HEK293 (cell line): Measurements from ENCODE around the gene DHX9.

Experiments used
- CTCF ChIP-seq: fragments of 450-650 bp; formaldehyde crosslinking; IDR thresholded peaks from 2 replicates; pipeline ENCODE4 v1.5.1; 2016; ENCODE audit warnings: missing biosample characterization, missing genetic modification characterization
- TCF7L2 ChIP-seq: IDR thresholded peaks from 2 replicates; pipeline ENCODE4 v1.6.1; 2011; ENCODE audit warnings: low read depth, mild to moderate bottlenecking, inconsistent platforms, low read length, moderate library complexity, borderline replicate concordance

DNA sequence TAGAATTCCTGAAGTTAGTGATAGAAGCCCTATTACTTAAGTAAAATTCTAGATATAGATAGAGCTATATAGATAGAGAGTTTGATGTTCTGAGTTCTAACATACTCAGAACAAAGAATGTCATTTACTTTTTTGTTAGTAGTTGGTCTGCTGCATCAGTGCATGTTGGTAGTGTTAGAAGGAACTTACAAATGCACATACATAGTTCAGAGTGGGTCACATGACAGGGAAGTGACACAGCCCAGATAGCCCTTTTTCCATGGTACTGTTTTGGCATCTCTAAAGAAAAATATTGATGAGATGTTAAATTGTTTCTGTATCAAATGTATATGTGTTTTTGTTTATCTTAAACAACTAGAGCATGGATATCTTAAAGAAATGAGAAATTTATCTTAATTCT is 45.7 kb downstream of the DHX9 start:
- no peak for TF ChIP-seq CTCF (tag by site-specific recombination)
- no peak for TF ChIP-seq TCF7L2
